ENCODE data around the gene XPO6.

Gene XPO6

GRCh38 chr16:28158136-28158535 is 53.6 kb downstream of the XPO6 start:
- peaks cover 8% of the 10 kb centered on the region; the same call in 1 of the 2 replicates for H3K36me3 ChIP-seq (ENCODE audit: insufficient read depth)
- no peak overlapping the region for H3K4me3 ChIP-seq (IDR thresholded peaks at IDR 0.05; ENCODE audit: insufficient read depth, low read depth, low read length)
- TF ChIP-seq, protein P1, sequence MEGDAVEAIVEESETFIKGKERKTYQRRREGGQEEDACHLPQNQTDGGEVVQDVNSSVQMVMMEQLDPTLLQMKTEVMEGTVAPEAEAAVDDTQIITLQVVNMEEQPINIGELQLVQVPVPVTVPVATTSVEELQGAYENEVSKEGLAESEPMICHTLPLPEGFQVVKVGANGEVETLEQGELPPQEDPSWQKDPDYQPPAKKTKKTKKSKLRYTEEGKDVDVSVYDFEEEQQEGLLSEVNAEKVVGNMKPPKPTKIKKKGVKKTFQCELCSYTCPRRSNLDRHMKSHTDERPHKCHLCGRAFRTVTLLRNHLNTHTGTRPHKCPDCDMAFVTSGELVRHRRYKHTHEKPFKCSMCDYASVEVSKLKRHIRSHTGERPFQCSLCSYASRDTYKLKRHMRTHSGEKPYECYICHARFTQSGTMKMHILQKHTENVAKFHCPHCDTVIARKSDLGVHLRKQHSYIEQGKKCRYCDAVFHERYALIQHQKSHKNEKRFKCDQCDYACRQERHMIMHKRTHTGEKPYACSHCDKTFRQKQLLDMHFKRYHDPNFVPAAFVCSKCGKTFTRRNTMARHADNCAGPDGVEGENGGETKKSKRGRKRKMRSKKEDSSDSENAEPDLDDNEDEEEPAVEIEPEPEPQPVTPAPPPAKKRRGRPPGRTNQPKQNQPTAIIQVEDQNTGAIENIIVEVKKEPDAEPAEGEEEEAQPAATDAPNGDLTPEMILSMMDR (conservative IDR thresholded peaks at IDR 0.05; ENCODE audit: low read depth, low read length): no peak
- H3K4me2 ChIP-seq: no peak overlapping the region
- no peak overlapping the region for H3K27ac ChIP-seq
- H3K4me1 ChIP-seq (ENCODE audit: low read depth, poor library complexity, severe bottlenecking): peaks cover 32% of the 10 kb centered on the region
- no peaks in the 10 kb centered on the region for H3K27me3 ChIP-seq (ENCODE audit: insufficient read depth, low read depth)
- H4K20me1 ChIP-seq (ENCODE audit: insufficient read depth): no peaks in the 10 kb centered on the region
- H3K9ac ChIP-seq: no peak overlapping the region
- no peak overlapping the region for H2AFZ ChIP-seq (ENCODE audit: low read depth)
- peaks cover 73% of the 10 kb centered on the region; the same call in 1 of the 2 replicates for H3K79me2 ChIP-seq (ENCODE audit: insufficient read depth, low read depth)

DNA sequence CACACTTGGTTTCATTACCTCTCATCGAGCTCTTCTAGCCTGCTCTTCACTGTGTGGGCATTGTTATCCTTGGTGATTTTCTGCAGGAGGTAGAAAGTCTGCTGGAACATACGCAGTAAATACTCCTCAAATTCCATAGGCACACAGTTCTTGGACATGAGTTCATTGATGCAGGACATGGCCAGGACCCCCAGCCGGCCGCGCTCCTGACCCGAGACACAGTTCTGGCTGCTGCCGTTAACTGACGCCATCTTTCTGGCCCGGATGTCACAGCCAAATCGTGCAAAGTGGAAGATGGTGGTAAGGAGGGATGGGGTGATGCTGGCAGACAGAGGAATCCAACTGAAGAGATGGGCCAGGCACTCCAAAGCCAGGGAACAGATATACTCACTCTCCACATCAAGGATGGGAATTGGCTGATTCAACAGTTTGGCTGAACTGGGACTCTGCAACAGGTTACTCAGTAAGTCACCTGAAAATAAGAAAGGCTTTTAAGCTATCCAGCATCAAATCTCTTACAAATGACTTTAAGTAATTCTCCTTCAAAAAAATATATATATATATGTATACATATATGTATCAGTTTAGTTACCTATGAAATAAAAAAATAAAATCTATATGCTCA is 55.6 kb downstream of the XPO6 start:
- Histone ChIP-seq H2AFZ (ENCODE audit: low read depth) (no peak overlapping the region), H3K9ac (no peak overlapping the region), H3K27ac (no peak overlapping the region), H3K79me2 (ENCODE audit: insufficient read depth, low read depth) (peaks cover 53% of the 10 kb centered on the region; the same call in 1 of the 2 replicates), H3K4me3 (IDR thresholded peaks at IDR 0.05; ENCODE audit: insufficient read depth, low read depth, low read length) (no peak overlapping the region), H4K20me1 (ENCODE audit: insufficient read depth) (no peaks in the 10 kb centered on the region), H3K27me3 (ENCODE audit: insufficient read depth, low read depth) (no peaks in the 10 kb centered on the region), H3K4me1 (ENCODE audit: low read depth, poor library complexity, severe bottlenecking) (peaks cover 17% of the 10 kb centered on the region), H3K36me3 (ENCODE audit: insufficient read depth) (peaks cover 18% of the 10 kb centered on the region; the same call in 1 of the 2 replicates), H3K4me2 (no peak overlapping the region)
- TF ChIP-seq, protein P1 (conservative IDR thresholded peaks at IDR 0.05; ENCODE audit: low read depth, low read length): no peak

DNA sequence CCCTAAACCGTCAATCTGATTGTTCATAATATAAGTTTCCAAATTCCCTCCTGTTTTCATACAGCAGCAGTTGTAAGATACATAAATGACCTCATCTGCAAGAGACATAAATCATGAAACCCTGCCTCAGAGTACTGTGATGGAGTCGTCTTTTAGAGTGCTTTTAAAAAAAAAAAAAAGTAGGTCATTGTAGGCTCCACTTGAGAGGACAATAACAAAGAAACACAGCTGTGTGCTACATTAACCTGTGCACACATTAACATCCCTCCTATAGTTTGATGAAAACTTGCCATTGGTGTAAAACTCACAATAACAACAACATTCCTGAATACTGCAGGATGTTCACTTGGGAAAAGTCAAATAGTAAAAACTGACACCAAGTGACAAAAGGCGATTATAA is 56.5 kb downstream of the XPO6 start:
- Histone ChIP-seq H3K79me2 (ENCODE audit: insufficient read depth, low read depth) (peaks cover 45% of the 10 kb centered on the region; the same call in 1 of the 2 replicates), H3K36me3 (ENCODE audit: insufficient read depth) (peaks cover 19% of the 10 kb centered on the region; the same call in 1 of the 2 replicates), H4K20me1 (ENCODE audit: insufficient read depth) (no peaks in the 10 kb centered on the region), H3K27me3 (ENCODE audit: insufficient read depth, low read depth) (no peaks in the 10 kb centered on the region), H3K4me3 (IDR thresholded peaks at IDR 0.05; ENCODE audit: insufficient read depth, low read depth, low read length) (no peak overlapping the region), H3K27ac (no peak overlapping the region), H3K4me1 (ENCODE audit: low read depth, poor library complexity, severe bottlenecking) (peaks cover 17% of the 10 kb centered on the region), H3K9ac (no peak overlapping the region), H3K4me2 (no peak overlapping the region), H2AFZ (ENCODE audit: low read depth) (no peak overlapping the region)
- TF ChIP-seq, protein P1 (conservative IDR thresholded peaks at IDR 0.05; ENCODE audit: low read depth, low read length): no peak

- peaks cover 18% of the 10 kb centered on the region; the same call in 1 of the 2 replicates for H3K79me2 ChIP-seq (ENCODE audit: insufficient read depth, low read depth)
- H3K27ac ChIP-seq: no peak overlapping the region
- H3K9ac ChIP-seq: no peak overlapping the region
- H3K4me3 ChIP-seq (IDR thresholded peaks at IDR 0.05; ENCODE audit: insufficient read depth, low read depth, low read length): no peak overlapping the region
- no peaks in the 10 kb centered on the region; the same call in 1 of the 2 replicates for H4K20me1 ChIP-seq (ENCODE audit: insufficient read depth)
- H3K36me3 ChIP-seq (ENCODE audit: insufficient read depth): peaks cover 28% of the 10 kb centered on the region; the same call in 1 of the 2 replicates
- peaks cover 27% of the 10 kb centered on the region for H3K4me1 ChIP-seq (ENCODE audit: low read depth, poor library complexity, severe bottlenecking)
- H3K4me2 ChIP-seq: no peak overlapping the region
- H3K27me3 ChIP-seq (ENCODE audit: insufficient read depth, low read depth): no peaks in the 10 kb centered on the region
- H2AFZ ChIP-seq (ENCODE audit: low read depth): no peak overlapping the region
- TF ChIP-seq, protein P1 (conservative IDR thresholded peaks at IDR 0.05; ENCODE audit: low read depth, low read length): no peak
Observed at GRCh38 chr16:28151180-28151579, 60.6 kb downstream of the XPO6 start.
